ENCODE data around the gene CYP4B1.

CYP4B1 gene

DNA sequence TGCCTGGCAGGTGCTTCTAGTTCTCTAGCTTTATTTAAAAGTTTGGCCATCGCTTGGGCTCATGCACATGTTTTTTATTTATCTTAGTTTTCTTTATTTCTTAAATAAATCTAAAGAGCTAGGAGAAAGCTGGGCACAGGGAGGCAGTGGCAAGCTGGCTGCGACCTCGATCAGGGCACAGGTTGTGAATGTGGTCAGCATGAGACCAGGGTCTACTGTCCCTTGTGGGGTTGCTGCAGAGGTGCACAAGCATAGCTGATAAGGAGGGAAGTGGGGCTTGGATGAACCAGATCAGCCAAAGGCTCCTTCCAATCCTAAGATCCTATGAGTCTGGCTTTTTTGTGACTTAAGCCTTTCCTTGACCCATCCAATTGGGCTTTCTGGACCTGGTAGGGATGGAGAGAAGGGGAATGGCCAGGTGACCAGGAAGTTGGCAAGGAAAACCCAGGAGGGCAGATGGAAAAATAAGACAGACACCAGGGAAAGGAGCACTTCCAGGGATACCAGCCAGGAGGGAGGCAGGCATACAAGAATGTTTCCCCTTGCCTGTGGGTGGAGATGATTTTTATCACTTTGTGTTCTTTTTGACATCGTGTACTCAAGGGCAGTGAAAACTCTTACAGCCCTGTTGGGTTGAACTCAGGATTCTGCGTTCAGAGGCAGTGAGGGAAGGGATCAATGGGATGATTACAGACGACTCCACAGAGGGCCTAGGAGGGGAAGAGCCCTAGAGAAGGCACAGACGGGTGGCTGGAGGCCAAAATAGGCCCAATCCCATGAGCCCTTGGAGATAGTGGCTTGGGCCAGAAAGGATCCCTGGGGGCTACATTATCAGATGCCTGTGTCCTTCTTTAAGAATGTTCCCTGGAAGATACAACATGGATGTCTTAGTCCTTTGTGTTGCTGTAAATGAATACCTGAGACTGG, 8.5 kb downstream of the CYP4B1 start:
- TF ChIP-seq TAF1 (IDR thresholded peaks at IDR 0.05; ENCODE audit: borderline replicate concordance, insufficient read depth, low read length) (no peak), POLR2AphosphoS5 (IDR thresholded peaks at IDR 0.05; ENCODE audit: low read depth, low read length) (no peak), SIN3A (IDR thresholded peaks at IDR 0.05; ENCODE audit: borderline replicate concordance, insufficient read depth, low read length) (no peak), FOXP2 (optimal IDR thresholded peaks at IDR 0.05; ENCODE audit: borderline replicate concordance, extremely low read depth, extremely low read length, insufficient read depth) (no peak)
- TF ChIP-seq, protein P1, sequence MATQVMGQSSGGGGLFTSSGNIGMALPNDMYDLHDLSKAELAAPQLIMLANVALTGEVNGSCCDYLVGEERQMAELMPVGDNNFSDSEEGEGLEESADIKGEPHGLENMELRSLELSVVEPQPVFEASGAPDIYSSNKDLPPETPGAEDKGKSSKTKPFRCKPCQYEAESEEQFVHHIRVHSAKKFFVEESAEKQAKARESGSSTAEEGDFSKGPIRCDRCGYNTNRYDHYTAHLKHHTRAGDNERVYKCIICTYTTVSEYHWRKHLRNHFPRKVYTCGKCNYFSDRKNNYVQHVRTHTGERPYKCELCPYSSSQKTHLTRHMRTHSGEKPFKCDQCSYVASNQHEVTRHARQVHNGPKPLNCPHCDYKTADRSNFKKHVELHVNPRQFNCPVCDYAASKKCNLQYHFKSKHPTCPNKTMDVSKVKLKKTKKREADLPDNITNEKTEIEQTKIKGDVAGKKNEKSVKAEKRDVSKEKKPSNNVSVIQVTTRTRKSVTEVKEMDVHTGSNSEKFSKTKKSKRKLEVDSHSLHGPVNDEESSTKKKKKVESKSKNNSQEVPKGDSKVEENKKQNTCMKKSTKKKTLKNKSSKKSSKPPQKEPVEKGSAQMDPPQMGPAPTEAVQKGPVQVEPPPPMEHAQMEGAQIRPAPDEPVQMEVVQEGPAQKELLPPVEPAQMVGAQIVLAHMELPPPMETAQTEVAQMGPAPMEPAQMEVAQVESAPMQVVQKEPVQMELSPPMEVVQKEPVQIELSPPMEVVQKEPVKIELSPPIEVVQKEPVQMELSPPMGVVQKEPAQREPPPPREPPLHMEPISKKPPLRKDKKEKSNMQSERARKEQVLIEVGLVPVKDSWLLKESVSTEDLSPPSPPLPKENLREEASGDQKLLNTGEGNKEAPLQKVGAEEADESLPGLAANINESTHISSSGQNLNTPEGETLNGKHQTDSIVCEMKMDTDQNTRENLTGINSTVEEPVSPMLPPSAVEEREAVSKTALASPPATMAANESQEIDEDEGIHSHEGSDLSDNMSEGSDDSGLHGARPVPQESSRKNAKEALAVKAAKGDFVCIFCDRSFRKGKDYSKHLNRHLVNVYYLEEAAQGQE (IDR thresholded peaks at IDR 0.05; ENCODE audit: insufficient read depth in 1 of 2, low read depth in 2 of 2, low read length in 2 of 2) = no peak

DNA sequence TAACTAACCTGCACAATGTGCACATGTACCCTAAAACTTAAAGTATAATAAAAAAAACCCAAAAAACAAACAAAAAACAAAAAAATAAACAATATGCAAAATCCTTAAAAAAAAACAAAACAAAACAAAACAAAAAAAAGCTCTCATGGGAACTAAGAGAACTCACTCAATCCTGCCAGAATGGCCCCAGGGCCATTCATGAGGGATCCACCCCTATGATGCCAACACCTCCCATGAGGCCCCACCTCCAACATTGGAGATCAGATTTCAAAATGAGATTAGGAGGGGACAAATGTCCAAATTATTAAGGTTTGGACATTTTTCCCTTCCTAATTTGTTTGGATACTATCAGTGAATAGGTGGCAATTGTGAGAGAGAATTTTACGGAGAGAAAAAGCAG, 10.2 kb downstream of the CYP4B1 start:
- TF ChIP-seq, protein P1 (IDR thresholded peaks at IDR 0.05; ENCODE audit: insufficient read depth in 1 of 2, low read depth in 2 of 2, low read length in 2 of 2) = no peak
- TF ChIP-seq POLR2AphosphoS5 (IDR thresholded peaks at IDR 0.05; ENCODE audit: low read depth, low read length) (no peak), TAF1 (IDR thresholded peaks at IDR 0.05; ENCODE audit: borderline replicate concordance, insufficient read depth, low read length) (no peak), SIN3A (IDR thresholded peaks at IDR 0.05; ENCODE audit: borderline replicate concordance, insufficient read depth, low read length) (no peak), FOXP2 (optimal IDR thresholded peaks at IDR 0.05; ENCODE audit: borderline replicate concordance, extremely low read depth, extremely low read length, insufficient read depth) (no peak)

DNA sequence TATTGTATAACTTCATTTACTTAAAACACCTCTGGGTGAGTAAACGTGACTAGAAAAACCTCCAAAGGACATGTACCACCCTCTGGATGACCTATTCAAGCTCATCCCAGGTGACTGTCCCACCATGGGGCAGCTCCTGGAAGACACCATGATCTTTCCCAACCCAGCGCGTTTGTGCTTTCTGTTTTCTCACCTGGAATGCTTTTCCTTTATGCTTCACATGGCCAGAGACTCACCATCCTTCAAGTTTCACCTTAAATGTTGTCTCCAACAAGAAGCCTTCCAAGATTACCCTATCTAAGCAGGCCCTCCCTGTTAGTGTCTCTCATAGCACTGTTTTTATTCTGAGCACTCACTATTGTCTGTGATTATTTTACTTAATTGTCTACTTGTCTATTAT, 11.1 kb downstream of the CYP4B1 start:
- TF ChIP-seq TAF1 (IDR thresholded peaks at IDR 0.05; ENCODE audit: borderline replicate concordance, insufficient read depth, low read length) = no peak
- TF ChIP-seq FOXP2 (optimal IDR thresholded peaks at IDR 0.05; ENCODE audit: borderline replicate concordance, extremely low read depth, extremely low read length, insufficient read depth) = no peak
- no peak for TF ChIP-seq POLR2AphosphoS5 (IDR thresholded peaks at IDR 0.05; ENCODE audit: low read depth, low read length)
- TF ChIP-seq SIN3A (IDR thresholded peaks at IDR 0.05; ENCODE audit: borderline replicate concordance, insufficient read depth, low read length) = no peak
- TF ChIP-seq, protein P1 (IDR thresholded peaks at IDR 0.05; ENCODE audit: insufficient read depth in 1 of 2, low read depth in 2 of 2, low read length in 2 of 2) = no peak

DNA sequence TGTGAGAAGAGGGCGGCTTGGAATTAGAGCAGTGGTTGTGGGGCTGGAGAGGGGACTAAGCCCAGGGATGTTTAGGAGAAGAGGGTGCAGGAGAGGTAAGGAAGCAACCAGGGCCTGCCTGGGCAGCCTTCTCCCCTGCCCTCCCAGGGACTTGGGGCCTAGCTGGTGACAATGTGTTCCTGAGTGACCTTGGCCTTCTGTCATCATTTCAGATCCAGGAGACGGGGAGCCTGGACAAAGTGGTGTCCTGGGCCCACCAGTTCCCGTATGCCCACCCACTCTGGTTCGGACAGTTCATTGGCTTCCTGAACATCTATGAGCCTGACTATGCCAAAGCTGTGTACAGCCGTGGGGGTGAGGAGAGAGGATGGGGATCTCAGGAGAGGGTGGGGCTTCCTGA, 11.8 kb downstream of the CYP4B1 start:
- TF ChIP-seq SIN3A (IDR thresholded peaks at IDR 0.05; ENCODE audit: borderline replicate concordance, insufficient read depth, low read length) = no peak
- no peak for TF ChIP-seq FOXP2 (optimal IDR thresholded peaks at IDR 0.05; ENCODE audit: borderline replicate concordance, extremely low read depth, extremely low read length, insufficient read depth)
- TF ChIP-seq POLR2AphosphoS5 (IDR thresholded peaks at IDR 0.05; ENCODE audit: low read depth, low read length) = no peak
- TF ChIP-seq, protein P1 (IDR thresholded peaks at IDR 0.05; ENCODE audit: insufficient read depth in 1 of 2, low read depth in 2 of 2, low read length in 2 of 2) = no peak
- no peak for TF ChIP-seq TAF1 (IDR thresholded peaks at IDR 0.05; ENCODE audit: borderline replicate concordance, insufficient read depth, low read length)

Measured in PFSK-1 (cell line).